DMS153 (cell line): ENCODE measurements around the gene GYS1.

Experiments used
- DNase-seq: peaks from one replicate; lab custom pipeline; 2025; lab: John Stamatoyannopoulos, UW

The GYS1 gene

GRCh38 chr19:48963371-48964204 is 29.5 kb downstream of the GYS1 start:
- DNase-seq: no peak

GRCh38 chr19:48962849-48963165 is 30.3 kb downstream of the GYS1 start:
- no peak for DNase-seq

- DNase-seq: no peak
Measured at GRCh38 chr19:48962029-48962848, 30.9 kb downstream of the GYS1 start.

- no peak for DNase-seq
Measured at GRCh38 chr19:48961673-48962028, 31.5 kb downstream of the GYS1 start.

GRCh38 chr19:48961051-48961649 is 32.0 kb downstream of the GYS1 start:
- DNase-seq: no peak

GRCh38 chr19:48959341-48960239 is 33.5 kb downstream of the GYS1 start:
- DNase-seq: no peak

- DNase-seq: no peak
Measured at GRCh38 chr19:48958006-48958405, 35.1 kb downstream of the GYS1 start.

- DNase-seq: no peak
Measured at GRCh38 chr19:48955308-48955958, 37.7 kb downstream of the GYS1 start.

GRCh38 chr19:48954595-48955307 is 38.4 kb downstream of the GYS1 start, which contains the start of gene BAX:
Gene BAX, plus strand, starts transcription at chr19:48954875. Its CDS starts 54 bp downstream, at chr19:48954929.
- DNase-seq: peak; percentile 96

- DNase-seq: no peak
Measured at GRCh38 chr19:48953990-48954594, 39.0 kb downstream of the GYS1 start.

- DNase-seq: no peak
Measured at GRCh38 chr19:48953141-48953540, 40.0 kb downstream of the GYS1 start.

- no peak for DNase-seq
Measured at GRCh38 chr19:48950830-48951519, 42.1 kb downstream of the GYS1 start.

GRCh38 chr19:48950159-48950558 is 43.0 kb downstream of the GYS1 start:
- no peak for DNase-seq

- no peak for DNase-seq
Measured at GRCh38 chr19:48947258-48947542, 45.9 kb downstream of the GYS1 start.

GRCh38 chr19:48946463-48947257 is 46.4 kb downstream of the GYS1 start:
- no peak for DNase-seq

GRCh38 chr19:48945817-48946216 is 47.3 kb downstream of the GYS1 start:
- no peak for DNase-seq

- no peak for DNase-seq
Measured at GRCh38 chr19:48945415-48945814, 47.7 kb downstream of the GYS1 start.

- no peak for DNase-seq
Measured at GRCh38 chr19:48943081-48943480, 50.0 kb downstream of the GYS1 start.

GRCh38 chr19:48940902-48941301 is 52.2 kb downstream of the GYS1 start:
- DNase-seq: no peak
